HEK293 (cell line): ENCODE results near the gene RAMP1.

Experiments used
- CTCF ChIA-PET: fragments of 350-600 bp; formaldehyde crosslinking; extraction: SDS; loops from one replicate; lab custom pipeline; 2021; ENCODE audit warnings: antibody characterized with exemption; lab: Yijun Ruan, JAX
- POLR2A ChIA-PET: fragments of 300-600 bp; formaldehyde crosslinking; extraction: SDS; loops from one replicate; lab custom pipeline; 2020; ENCODE audit warnings: antibody characterized with exemption, inconsistent platforms; lab: Yijun Ruan, JAX
- H3K27ac ChIP-seq: fragments of 200-500 bp; sonication (Bioruptor generic); 2 replicates; pipeline ENCODE4 v1.5.1; 2014; ENCODE audit warnings: low read depth, low read length, control low read depth, inconsistent platforms; ENCODE audit errors: extremely low read depth
- H3K36me3 ChIP-seq, 2 experiments: fragments of 200-500 bp in 1 of 2; sonication (Bioruptor generic) in 1 of 2; 1 replicate in 1 of 2; 2 replicates in 1 of 2; pipeline ENCODE4 v1.5.1; 2014 to 2017; ENCODE audit warnings: inconsistent platforms in 2 of 2, low read length in 2 of 2; ENCODE audit not compliant: control insufficient read depth in 2 of 2, insufficient read depth in 1 of 2
- H3K4me1 ChIP-seq: fragments of 200-500 bp; sonication (Bioruptor generic); 2 replicates; pipeline ENCODE4 v1.5.1; 2014; ENCODE audit warnings: mild to moderate bottlenecking, low read length, inconsistent platforms; ENCODE audit not compliant: control insufficient read depth, insufficient read depth
- H3K4me3 ChIP-seq: 2 replicates; pipeline ENCODE4 v1.5.1; 2011; ENCODE audit warnings: low read depth, mild to moderate bottlenecking, control low read depth, low read length, moderate library complexity
- H3K9me3 ChIP-seq: fragments of 200-500 bp; sonication (Bioruptor generic); 2 replicates; pipeline ENCODE4 v1.5.1; 2014; ENCODE audit warnings: low read depth, low read length, inconsistent platforms; ENCODE audit not compliant: control insufficient read depth, insufficient read depth
- GFI1B ChIP-seq: fragments of 450-650 bp; formaldehyde crosslinking; IDR thresholded peaks from 2 replicates; pipeline ENCODE4 v1.5.1; 2016; ENCODE audit warnings: missing biosample characterization, missing genetic modification characterization
- GLI2 ChIP-seq: fragments of 450-650 bp; formaldehyde crosslinking; IDR thresholded peaks from 2 replicates; pipeline ENCODE4; 2017; ENCODE audit warnings: missing biosample characterization, missing genetic modification characterization, low read depth, borderline replicate concordance
- HOXC10 ChIP-seq: sonication (generic); formaldehyde crosslinking; IDR thresholded peaks from 2 replicates; pipeline ENCODE4 v1.8.1; 2023; ENCODE audit warnings: mild to moderate bottlenecking, missing genetic modification reagents
- RBAK ChIP-seq: fragments of 450-650 bp; formaldehyde crosslinking; IDR thresholded peaks from 2 replicates; pipeline ENCODE4 v1.5.1; 2016; ENCODE audit warnings: missing biosample characterization, missing genetic modification characterization
- ZNF175 ChIP-seq: fragments of 450-650 bp; formaldehyde crosslinking; IDR thresholded peaks from 2 replicates; pipeline ENCODE4 v1.5.1; 2016; ENCODE audit warnings: missing biosample characterization, missing genetic modification characterization
- ZNF214 ChIP-seq: fragments of 450-650 bp; formaldehyde crosslinking; IDR thresholded peaks from 2 replicates; pipeline ENCODE4 v1.5.1; 2017; ENCODE audit warnings: missing biosample characterization, mild to moderate bottlenecking, missing genetic modification characterization, borderline replicate concordance
- ZNF23 ChIP-seq: fragments of 450-650 bp; formaldehyde crosslinking; IDR thresholded peaks from 2 replicates; pipeline ENCODE4 v1.5.1; 2016; ENCODE audit warnings: missing biosample characterization, missing genetic modification characterization, borderline replicate concordance
- ZNF248 ChIP-seq: fragments of 450-650 bp; formaldehyde crosslinking; IDR thresholded peaks from 2 replicates; pipeline ENCODE4 v1.5.1; 2017; ENCODE audit warnings: missing biosample characterization, missing genetic modification characterization
- ZNF266 ChIP-seq: fragments of 450-650 bp; formaldehyde crosslinking; IDR thresholded peaks from 2 replicates; pipeline ENCODE4 v1.5.1; 2016; ENCODE audit warnings: missing biosample characterization, missing genetic modification characterization, low read depth
- ZNF391 ChIP-seq: fragments of 450-650 bp; formaldehyde crosslinking; IDR thresholded peaks from 2 replicates; pipeline ENCODE4 v1.5.1; 2016; ENCODE audit warnings: low read depth, missing biosample characterization, missing genetic modification characterization, borderline replicate concordance
- ZNF433 ChIP-seq: fragments of 450-650 bp; formaldehyde crosslinking; IDR thresholded peaks from 2 replicates; pipeline ENCODE4 v1.5.1; 2016; ENCODE audit warnings: missing biosample characterization, missing genetic modification characterization, low read depth
- ZNF558 ChIP-seq: fragments of 450-650 bp; formaldehyde crosslinking; IDR thresholded peaks from 2 replicates; pipeline ENCODE4 v1.5.1; 2016; ENCODE audit warnings: missing biosample characterization, missing genetic modification characterization
- ZNF660 ChIP-seq: fragments of 450-650 bp; IDR thresholded peaks from 2 replicates; pipeline ENCODE4 v1.5.1; 2018; ENCODE audit warnings: missing biosample characterization, mild to moderate bottlenecking, missing genetic modification characterization
- ZNF677 ChIP-seq: fragments of 450-650 bp; IDR thresholded peaks from 2 replicates; pipeline ENCODE4 v1.5.0; 2018; ENCODE audit warnings: missing biosample characterization, mild to moderate bottlenecking, missing genetic modification characterization, moderate library complexity
- TF ChIP-seq, protein P1 (sequence below): fragments of 450-650 bp; formaldehyde crosslinking; IDR thresholded peaks from 2 replicates; pipeline ENCODE4 v1.5.1; 2016; ENCODE audit warnings: missing biosample characterization, missing genetic modification characterization, borderline replicate concordance
- TF ChIP-seq, protein P2 (sequence below): fragments of 450-650 bp; formaldehyde crosslinking; IDR thresholded peaks from 2 replicates; pipeline ENCODE4 v1.5.1; 2016; ENCODE audit warnings: missing biosample characterization, missing genetic modification characterization
- TF ChIP-seq, protein P3 (sequence below): fragments of 450-650 bp; formaldehyde crosslinking; IDR thresholded peaks from 2 replicates; pipeline ENCODE4 v1.5.1; 2016; ENCODE audit warnings: missing biosample characterization, missing genetic modification characterization
- TF ChIP-seq, protein P4 (sequence below): fragments of 450-650 bp; formaldehyde crosslinking; IDR thresholded peaks from 2 replicates; pipeline ENCODE4 v1.5.1; 2016; ENCODE audit warnings: missing biosample characterization, missing genetic modification characterization, borderline replicate concordance

Gene RAMP1

DNA sequence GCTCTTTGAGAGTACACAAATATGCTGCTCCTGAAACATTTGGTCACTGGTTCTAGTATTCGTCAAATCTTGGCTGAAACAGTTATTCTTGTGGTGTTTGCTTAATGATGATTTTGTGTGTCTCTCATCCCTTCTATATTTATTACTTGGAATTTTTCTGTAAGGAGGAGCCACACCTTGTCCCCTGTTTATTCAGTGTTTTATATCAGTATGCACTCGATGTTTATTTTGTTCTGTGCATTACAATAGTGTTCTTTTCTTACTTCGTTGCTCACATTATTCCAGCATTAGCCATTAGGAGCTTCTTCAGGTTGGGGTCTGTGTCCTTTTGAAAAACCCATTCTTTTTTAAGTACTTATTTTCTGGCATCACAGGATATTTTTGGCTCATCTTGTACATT is 5.1 kb upstream of the RAMP1 start:
- Histone ChIP-seq H3K4me3 (no peak overlapping the region), H3K9me3 (no peaks in the 10 kb centered on the region), H3K27ac (no peak overlapping the region), H3K4me1 (no peaks in the 10 kb centered on the region; the same call in 1 of the 2 replicates), H3K36me3 (no peaks in the 10 kb centered on the region)
- TF ChIP-seq ZNF23 (tag by site-specific recombination), result no peak
- TF ChIP-seq, protein P1, sequence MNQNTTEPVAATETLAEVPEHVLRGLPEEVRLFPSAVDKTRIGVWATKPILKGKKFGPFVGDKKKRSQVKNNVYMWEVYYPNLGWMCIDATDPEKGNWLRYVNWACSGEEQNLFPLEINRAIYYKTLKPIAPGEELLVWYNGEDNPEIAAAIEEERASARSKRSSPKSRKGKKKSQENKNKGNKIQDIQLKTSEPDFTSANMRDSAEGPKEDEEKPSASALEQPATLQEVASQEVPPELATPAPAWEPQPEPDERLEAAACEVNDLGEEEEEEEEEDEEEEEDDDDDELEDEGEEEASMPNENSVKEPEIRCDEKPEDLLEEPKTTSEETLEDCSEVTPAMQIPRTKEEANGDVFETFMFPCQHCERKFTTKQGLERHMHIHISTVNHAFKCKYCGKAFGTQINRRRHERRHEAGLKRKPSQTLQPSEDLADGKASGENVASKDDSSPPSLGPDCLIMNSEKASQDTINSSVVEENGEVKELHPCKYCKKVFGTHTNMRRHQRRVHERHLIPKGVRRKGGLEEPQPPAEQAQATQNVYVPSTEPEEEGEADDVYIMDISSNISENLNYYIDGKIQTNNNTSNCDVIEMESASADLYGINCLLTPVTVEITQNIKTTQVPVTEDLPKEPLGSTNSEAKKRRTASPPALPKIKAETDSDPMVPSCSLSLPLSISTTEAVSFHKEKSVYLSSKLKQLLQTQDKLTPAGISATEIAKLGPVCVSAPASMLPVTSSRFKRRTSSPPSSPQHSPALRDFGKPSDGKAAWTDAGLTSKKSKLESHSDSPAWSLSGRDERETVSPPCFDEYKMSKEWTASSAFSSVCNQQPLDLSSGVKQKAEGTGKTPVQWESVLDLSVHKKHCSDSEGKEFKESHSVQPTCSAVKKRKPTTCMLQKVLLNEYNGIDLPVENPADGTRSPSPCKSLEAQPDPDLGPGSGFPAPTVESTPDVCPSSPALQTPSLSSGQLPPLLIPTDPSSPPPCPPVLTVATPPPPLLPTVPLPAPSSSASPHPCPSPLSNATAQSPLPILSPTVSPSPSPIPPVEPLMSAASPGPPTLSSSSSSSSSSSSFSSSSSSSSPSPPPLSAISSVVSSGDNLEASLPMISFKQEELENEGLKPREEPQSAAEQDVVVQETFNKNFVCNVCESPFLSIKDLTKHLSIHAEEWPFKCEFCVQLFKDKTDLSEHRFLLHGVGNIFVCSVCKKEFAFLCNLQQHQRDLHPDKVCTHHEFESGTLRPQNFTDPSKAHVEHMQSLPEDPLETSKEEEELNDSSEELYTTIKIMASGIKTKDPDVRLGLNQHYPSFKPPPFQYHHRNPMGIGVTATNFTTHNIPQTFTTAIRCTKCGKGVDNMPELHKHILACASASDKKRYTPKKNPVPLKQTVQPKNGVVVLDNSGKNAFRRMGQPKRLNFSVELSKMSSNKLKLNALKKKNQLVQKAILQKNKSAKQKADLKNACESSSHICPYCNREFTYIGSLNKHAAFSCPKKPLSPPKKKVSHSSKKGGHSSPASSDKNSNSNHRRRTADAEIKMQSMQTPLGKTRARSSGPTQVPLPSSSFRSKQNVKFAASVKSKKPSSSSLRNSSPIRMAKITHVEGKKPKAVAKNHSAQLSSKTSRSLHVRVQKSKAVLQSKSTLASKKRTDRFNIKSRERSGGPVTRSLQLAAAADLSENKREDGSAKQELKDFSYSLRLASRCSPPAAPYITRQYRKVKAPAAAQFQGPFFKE (tag by site-specific recombination), result no peak
- TF ChIP-seq ZNF558, result no peak
- no peak for TF ChIP-seq ZNF677
- CTCF ChIA-PET, result interaction anchor here (0.9 kb wide), 2 partner anchors 12 to 109 kb away, joined by 3 to 5 read pairs; no protein-coding TSS in a partner anchor
- POLR2A ChIA-PET, result no interaction called here

DNA sequence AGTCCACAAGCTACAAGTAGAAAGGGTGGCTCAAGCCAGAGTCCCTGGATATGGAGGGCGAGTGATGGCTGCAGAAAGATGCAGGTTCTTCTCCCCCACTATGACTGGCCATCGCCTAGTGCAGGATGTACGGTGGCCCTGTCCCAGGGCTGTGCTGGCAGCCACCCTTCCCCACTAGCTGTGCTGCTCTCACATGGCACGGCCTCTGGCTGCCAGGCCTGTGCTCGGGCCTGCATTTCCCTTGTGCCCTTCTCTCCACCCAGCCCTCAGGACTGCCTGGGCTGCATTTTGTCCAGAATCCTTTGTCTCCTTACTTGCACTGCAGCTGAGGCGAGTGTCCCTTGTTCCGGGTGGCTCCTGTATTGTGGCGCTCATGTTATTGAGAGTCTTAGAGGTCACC is 1.6 kb upstream of the RAMP1 start:
- Histone ChIP-seq H3K9me3 (no peaks in the 10 kb centered on the region), H3K36me3 (no peaks in the 10 kb centered on the region), H3K27ac (no peak overlapping the region), H3K4me3 (no peak overlapping the region), H3K4me1 (peaks cover 4% of the 10 kb centered on the region)
- CTCF ChIA-PET, result interaction anchor here (0.6 to 1.8 kb wide), 5 partner anchors 65 to 405 kb away, joined by 3 to 8 read pairs (median 3); no protein-coding TSS in a partner anchor
- POLR2A ChIA-PET, result interaction anchor here (0.6 kb wide), 1 partner anchor 203 kb away, joined by 3 read pairs; the partner anchor contains the start of gene SCLY
- TF ChIP-seq ZNF175 (tag by site-specific recombination) (no peak), HOXC10 (CRISPR knock-in tag) (no peak), ZNF433 (tag by site-specific recombination) (no peak)
- TF ChIP-seq, protein P2, sequence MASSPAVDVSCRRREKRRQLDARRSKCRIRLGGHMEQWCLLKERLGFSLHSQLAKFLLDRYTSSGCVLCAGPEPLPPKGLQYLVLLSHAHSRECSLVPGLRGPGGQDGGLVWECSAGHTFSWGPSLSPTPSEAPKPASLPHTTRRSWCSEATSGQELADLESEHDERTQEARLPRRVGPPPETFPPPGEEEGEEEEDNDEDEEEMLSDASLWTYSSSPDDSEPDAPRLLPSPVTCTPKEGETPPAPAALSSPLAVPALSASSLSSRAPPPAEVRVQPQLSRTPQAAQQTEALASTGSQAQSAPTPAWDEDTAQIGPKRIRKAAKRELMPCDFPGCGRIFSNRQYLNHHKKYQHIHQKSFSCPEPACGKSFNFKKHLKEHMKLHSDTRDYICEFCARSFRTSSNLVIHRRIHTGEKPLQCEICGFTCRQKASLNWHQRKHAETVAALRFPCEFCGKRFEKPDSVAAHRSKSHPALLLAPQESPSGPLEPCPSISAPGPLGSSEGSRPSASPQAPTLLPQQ (tag by site-specific recombination), result no peak
- TF ChIP-seq, protein P3, sequence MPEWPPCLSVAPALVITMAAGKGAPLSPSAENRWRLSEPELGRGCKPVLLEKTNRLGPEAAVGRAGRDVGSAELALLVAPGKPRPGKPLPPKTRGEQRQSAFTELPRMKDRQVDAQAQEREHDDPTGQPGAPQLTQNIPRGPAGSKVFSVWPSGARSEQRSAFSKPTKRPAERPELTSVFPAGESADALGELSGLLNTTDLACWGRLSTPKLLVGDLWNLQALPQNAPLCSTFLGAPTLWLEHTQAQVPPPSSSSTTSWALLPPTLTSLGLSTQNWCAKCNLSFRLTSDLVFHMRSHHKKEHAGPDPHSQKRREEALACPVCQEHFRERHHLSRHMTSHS (tag by site-specific recombination), result no peak

DNA sequence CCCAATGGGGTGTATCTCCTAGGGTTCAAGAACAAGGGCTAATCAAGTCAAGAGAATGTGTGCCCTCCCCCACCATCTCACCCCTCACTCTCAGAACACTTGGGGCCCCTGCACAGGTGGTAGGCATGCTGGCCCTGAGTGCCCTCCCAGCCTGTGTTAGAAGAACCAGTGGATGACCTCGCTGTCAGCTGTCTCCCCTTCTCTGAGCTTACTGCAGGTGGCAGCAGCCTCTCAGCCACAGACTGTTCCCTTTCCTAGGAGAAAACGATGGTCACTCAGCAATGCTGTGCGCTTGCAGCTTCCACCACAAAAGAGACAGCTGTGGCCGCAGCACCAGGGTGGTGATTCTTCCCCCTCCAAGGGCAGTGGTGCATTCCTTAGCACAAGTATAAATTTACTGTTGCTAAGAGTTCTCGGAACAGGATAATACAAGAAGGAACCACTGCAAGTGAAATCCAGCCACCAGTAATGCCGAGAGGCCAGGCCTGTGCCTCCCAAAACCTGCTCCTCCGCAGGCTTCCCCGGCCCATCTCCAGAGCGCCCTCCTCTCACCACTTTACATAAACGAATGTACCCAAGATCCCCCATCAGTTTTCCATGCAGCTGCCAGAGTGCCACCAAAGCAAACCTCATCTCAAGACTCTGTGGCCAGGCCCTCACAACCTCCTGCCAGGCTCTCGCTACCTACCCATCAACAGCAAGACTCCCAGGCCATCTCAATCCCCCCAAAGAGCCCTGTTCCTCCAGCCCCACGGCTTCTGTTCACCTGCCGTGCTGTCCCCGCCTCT is 935 bp upstream of the RAMP1 start:
- H3K4me3 ChIP-seq, result no peak overlapping the region
- no peaks in the 10 kb centered on the region for H3K9me3 ChIP-seq
- H3K4me1 ChIP-seq, result peaks cover 4% of the 10 kb centered on the region
- CTCF ChIA-PET, result interaction anchor here (0.6 to 1.8 kb wide), 9 partner anchors 23 to 405 kb away, joined by 3 to 8 read pairs (median 3); no protein-coding TSS in a partner anchor
- POLR2A ChIA-PET, result interaction anchor here (0.6 kb wide), 1 partner anchor 202 kb away, joined by 3 read pairs; the partner anchor contains the start of gene SCLY
- no peaks in the 10 kb centered on the region for H3K36me3 ChIP-seq
- no peak overlapping the region for H3K27ac ChIP-seq
- TF ChIP-seq RBAK (tag by site-specific recombination) (no peak), ZNF391 (tag by site-specific recombination) (no peak), ZNF660 (tag by site-specific recombination) (no peak), ZNF214 (tag by site-specific recombination) (no peak), GLI2 (tag by site-specific recombination) (no peak), ZNF23 (tag by site-specific recombination) (no peak), GFI1B (no peak), ZNF248 (tag by site-specific recombination) (no peak), ZNF266 (tag by site-specific recombination) (no peak)
- TF ChIP-seq, protein P4, sequence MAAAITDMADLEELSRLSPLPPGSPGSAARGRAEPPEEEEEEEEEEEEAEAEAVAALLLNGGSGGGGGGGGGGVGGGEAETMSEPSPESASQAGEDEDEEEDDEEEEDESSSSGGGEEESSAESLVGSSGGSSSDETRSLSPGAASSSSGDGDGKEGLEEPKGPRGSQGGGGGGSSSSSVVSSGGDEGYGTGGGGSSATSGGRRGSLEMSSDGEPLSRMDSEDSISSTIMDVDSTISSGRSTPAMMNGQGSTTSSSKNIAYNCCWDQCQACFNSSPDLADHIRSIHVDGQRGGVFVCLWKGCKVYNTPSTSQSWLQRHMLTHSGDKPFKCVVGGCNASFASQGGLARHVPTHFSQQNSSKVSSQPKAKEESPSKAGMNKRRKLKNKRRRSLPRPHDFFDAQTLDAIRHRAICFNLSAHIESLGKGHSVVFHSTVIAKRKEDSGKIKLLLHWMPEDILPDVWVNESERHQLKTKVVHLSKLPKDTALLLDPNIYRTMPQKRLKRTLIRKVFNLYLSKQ, result no peak
